ENCODE results near the gene CLEC17A.

GRCh38 chr19:14571695-14572490, 11.0 kb upstream of the CLEC17A start, which contains the start of gene NDUFB7:
- TF ChIP-seq MYC (IDR thresholded peaks at IDR 0.05; ENCODE audit: borderline replicate concordance, low read length) (no peak), CTCF (IDR thresholded peaks at IDR 0.05) (peak; percentile 55), CHD2 (IDR thresholded peaks at IDR 0.05; ENCODE audit: low read length, partially characterized antibody) (no peak), CBX2 (IDR thresholded peaks at IDR 0.05; ENCODE audit: borderline replicate concordance, low read depth) (no peak)
- TF ChIP-seq, protein P1, sequence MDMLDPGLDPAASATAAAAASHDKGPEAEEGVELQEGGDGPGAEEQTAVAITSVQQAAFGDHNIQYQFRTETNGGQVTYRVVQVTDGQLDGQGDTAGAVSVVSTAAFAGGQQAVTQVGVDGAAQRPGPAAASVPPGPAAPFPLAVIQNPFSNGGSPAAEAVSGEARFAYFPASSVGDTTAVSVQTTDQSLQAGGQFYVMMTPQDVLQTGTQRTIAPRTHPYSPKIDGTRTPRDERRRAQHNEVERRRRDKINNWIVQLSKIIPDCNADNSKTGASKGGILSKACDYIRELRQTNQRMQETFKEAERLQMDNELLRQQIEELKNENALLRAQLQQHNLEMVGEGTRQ (IDR thresholded peaks at IDR 0.05), result no peak
